Activated gamma-delta T cell treated with anti-CD3 and anti-CD28 coated beads, Interleukin-2, amount 50 U/mL, for 16 hours (primary cell): Measurements from ENCODE around the gene PEX14.

Source experiments
- DNase-seq: peaks from one replicate; pipeline ENCODE4 v3.0.0-alpha.2; 2020; ENCODE audit warnings: low read depth

The PEX14 gene

GRCh38 chr1:10549904-10550664, 75.3 kb downstream of the PEX14 start:
- no peak for DNase-seq

DNA sequence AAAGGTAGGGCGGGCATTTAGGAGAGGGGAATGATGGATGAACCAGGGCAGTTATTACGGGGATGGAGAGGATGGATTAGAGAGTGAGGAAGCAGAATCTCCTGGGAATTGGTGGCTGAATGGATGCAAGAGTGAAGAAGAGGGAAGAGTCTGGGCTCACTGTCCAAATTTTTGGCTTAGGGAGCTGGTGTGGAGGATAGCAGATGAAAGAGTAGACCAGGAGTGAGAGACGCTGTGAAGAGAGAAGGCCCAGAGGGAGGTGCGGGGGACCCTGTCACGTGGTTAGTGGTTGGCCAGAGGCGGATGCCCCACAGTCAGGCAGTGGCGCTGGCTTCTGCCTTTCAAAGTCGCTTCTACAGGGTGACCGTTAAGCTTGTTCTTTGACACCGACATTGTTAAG, 78.4 kb downstream of the PEX14 start:
- DNase-seq = no peak

DNA sequence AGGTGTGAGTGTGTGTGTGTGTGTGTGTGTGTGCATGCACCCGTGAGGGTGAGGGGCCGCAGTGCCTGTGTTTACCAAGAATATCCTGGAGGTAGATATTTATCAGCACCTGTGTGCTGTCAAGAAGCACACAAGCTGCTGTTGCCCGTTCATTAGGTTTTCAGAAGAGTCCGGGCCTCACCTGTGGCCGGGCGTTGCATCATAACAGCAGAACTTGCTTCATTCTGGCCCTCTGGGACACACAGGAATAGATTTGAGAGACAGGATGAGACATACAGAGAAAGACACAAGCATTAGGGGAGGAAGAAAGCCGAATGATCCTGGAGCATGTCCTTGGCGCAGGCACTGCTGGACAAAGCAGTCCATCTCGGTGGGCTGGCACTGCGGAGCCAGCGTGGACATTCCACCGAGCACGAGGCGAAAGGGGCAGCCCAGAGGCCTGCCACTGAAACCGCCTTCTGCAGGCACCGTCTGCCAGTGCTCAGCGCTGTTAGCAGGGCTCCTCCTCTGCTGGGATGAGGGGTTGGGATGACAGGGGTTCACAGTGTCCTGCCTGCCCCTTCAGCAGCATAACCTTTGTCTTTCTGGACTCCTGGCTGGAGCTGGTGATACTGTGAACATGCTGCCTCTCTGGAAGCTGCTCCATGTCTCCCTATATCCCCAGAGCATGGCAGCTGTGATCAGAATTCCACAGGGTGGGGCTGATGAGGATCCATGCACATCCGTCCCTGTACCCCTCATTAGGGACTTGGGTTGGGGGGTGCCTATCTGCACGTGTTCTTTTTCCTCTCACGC, 81.1 kb downstream of the PEX14 start:
- DNase-seq = no peak

DNA sequence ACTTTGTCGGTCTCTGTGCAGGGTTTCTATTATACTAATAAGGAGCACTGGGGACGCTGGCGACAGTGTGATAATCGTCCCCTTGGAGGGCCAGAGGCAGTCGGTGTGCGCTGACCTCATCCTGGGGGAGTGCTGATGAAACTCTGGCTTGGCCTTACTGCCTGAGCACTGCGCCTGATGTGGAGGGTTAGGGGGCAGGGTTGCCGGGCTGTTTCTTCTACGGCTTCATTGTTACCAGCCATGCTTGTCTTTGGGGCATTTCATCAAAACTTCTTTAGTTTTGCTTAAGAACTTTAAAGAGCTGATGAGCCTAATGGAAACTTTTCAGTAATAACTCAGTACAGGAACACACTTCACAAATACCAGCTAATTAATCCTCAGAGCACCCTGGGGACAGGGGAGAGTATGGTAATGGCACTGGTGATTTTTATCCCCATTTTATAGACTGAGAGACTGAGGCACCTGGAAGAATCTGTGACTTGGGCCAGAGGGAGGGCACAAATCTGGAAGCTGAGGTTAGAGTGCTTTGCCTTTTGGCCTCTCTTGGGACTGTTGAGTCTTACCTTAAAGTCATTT, 81.8 kb downstream of the PEX14 start:
- no peak for DNase-seq

- no peak for DNase-seq
Observed at GRCh38 chr1:10557714-10558113, 83.0 kb downstream of the PEX14 start.

GRCh38 chr1:10559386-10559785, 84.6 kb downstream of the PEX14 start:
- no peak for DNase-seq

DNA sequence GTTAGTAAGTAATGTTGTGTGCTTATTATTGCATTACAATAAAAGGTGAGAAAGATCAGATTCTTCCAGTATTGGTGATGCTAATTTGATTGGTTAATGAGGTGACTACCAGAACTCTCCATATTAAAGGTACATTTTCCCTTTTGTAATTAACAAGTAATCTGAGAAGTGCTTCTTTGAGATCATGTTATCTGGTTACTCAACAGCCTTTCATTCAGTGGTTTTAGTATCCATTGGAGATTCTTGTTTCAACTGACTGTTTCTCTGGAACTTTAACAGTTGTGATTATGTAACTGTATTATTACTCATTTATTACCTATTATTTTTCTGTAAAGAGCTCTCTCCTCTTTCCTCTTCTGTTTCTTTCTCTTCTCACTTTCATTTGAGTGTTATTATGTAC, 86.7 kb downstream of the PEX14 start:
- no peak for DNase-seq

GRCh38 chr1:10561955-10562354, 87.2 kb downstream of the PEX14 start:
- DNase-seq = no peak

DNA sequence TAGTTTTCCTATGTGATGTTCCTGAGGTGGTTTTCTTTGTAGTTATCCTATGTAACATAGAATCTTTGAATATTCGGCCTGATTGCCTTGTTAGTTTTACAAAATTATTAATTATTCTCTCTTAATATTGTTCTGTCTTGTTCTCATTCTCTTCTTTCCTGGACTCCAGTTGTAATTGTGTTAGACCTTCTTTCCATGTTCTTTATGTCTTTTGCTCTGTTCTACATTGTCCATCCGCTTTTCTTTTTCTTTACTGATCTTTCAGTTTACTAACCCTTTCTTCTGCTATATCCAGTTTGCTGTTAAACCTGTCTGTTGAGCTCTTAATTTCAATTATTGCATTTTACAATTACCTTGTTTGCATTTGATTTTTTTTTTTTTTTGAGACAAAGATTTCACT, 89.3 kb downstream of the PEX14 start:
- DNase-seq = no peak

GRCh38 chr1:10569531-10569930, 94.8 kb downstream of the PEX14 start:
- DNase-seq = no peak

GRCh38 chr1:10575616-10576015, 100.9 kb downstream of the PEX14 start:
- DNase-seq = no peak

DNA sequence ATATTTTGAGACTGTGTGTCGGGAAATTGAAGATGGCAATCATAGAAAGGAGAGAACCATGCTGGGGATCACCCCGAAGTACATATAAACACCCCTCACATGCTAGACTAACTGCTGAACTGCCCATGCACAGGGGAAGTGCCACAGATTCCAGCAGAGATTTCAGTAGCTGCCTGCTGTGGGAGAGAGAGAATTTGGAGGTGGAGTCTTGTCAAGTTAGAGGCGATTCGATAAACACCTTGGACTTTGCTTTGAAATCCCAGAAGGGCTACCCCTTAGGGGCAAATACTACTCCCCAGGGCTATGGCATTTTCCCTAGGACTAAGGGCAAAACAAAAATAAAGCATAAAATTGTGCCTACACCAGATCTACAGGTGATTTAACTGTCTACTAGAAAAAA, 103.3 kb downstream of the PEX14 start:
- no peak for DNase-seq

DNA sequence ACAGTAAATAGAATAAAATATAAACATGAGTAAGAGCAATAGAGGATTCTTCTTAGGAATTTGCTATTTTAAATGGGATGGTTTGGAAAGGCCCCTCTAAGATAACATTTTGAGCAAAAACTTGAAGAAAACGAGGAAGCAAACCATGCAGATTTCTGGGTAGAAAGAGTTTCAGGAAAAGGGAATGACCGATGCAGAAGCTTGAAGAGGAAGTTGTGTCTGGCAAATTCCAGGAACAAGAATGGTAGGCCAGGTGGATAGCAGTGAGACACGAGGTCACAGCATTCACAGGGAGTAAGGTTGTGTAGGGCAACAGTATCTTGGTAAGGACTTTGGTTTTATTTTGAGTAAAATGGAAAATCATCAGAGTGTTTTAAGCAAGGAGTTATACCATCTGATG, 108.9 kb downstream of the PEX14 start:
- no peak for DNase-seq

DNA sequence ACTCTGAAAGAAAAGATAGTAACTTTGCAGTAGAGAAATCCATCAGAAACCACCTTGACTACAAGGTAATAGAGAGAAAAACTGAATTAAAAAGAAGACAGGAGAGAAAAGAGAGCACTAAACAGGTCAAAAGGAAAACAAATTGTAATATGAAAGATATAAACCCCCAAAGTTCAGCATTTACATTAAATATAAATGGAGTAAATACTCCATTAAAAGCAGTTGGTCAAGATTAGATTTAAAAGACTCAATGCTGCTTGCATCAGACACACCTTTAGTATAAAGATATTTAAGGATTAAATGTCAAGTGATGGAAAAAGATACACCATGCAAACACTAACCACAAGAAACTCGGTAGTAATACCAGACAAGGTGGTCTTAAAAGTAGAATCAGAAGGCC, 110.5 kb downstream of the PEX14 start:
- DNase-seq = no peak

GRCh38 chr1:10586125-10586524, 111.4 kb downstream of the PEX14 start:
- DNase-seq = no peak

- DNase-seq = no peak
Observed at GRCh38 chr1:10588640-10589039, 113.9 kb downstream of the PEX14 start.

DNA sequence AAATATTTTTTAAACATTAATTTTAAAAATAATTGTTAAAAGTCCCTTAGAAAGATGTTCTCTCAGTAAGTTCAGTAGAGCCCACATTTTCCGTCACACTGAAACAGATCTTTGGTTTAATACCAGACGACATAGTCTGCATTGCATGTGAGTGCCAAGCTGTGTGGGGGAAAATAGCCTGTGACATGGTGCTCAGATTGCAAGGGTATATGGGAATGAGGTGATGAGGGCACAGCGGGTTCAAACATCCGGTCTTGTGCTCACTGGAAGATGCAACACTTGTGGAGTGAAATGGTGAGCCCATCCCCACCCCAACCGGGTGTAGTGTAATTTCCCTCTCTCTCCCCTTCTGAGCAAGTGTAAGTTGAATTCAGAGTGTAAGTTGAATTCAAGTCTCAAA, 114.3 kb downstream of the PEX14 start:
- DNase-seq = no peak

DNA sequence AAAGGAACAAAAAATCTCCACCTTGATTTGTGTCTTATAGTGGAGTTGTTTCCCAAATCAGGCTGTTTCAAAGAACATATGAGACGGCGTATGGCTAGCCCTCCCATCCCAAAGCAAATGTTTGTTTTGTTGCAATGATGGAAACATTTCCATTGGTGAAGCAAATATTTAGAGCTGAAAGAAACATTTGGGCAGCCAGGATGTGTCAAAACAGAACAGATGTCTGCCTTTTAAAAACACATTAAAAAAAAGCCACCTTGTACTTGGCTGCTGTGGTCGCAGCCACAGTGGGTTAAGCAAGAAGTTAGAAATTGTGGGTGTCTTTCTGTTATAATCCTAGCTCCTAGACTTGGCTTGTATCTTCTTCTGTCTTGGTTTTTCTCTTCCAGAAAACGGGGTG, 116.3 kb downstream of the PEX14 start:
- DNase-seq = no peak

DNA sequence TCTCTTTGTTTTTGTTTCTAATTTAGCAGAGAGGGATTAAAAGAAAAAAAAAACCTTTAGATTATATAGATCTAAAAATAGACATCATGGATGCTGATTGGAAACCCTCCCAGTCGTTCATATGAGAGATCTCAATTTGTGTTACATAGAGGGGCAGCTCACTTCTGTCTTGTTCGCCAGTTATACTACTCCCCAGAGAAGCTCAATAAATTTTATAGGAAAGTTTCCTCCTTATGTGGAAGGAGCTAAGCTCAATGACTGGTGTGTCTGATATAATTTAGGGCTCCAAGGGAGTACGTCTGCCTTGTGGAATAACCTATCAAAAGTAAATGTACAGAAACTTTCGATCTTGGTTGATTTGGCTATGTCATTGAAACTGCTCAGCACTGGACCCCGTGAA, 117.6 kb downstream of the PEX14 start:
- DNase-seq = no peak

GRCh38 chr1:10593750-10594149, 119.0 kb downstream of the PEX14 start:
- no peak for DNase-seq

DNA sequence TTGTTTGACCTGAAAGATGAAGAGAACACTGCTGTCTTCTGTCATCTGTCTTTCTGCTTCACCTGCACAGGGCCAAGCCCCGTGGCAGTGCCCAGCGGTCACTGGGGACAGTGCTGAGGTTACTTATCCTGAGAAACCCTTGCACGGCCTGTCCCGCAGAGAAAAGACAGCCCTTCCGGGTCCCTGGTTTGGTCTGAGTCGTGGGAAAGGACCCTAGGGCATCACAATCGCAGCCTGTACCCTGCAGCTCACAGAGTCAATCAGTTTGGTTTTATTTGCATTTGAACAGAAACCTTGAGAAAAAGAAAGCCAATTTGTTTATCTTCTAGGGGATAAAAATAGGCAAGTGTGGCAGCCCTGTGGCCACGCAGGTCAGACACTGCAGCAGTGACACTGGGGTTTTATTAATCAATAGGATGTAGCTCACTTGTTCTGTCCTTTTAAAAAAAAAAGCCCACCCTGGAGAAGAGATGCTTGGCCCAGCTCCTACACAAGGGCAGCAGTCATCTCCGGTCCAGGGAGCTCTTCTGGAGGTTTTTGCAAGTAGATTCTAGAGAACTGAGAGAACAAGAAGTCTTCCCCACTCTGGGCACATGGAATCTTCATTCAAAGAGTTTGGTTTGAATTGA, 120.0 kb downstream of the PEX14 start:
- no peak for DNase-seq

DNA sequence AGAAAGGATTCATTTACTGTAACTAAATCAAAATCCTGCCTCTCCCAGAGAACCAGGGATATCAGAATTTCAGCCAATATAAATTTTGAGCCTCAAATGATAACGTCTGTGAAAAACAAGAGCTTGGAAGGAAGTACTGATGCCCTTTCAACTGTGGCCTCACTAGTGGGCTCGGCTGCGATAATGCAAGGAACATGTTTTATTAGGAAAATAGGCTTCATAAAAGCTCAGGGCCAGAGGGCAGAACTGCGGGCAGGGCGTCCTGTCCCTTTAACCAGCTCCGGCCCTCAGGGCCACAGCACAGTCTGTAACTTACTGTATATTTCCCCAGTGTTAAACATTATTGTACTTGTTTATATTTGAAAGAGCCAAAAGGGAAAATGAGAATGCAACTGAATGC, 122.0 kb downstream of the PEX14 start:
- no peak for DNase-seq
